RWPE2 (cell line): ENCODE results near the gene PPIL3.

Experiments used
- ATAC-seq: fragments of 200-7000 bp; cut with Tn5 transposase; 3 replicates; pipeline ENCODE4 v1.9.1; 2021; ENCODE audit warnings: low read depth
- DNase-seq: peaks from one replicate; pipeline ENCODE4 v3.0.0-alpha.2; 2020; ENCODE audit warnings: low spot score
- H3K27ac ChIP-seq: fragments of 450-650 bp; 2 replicates; pipeline ENCODE4 v1.5.1; 2017; ENCODE audit warnings: mild to moderate bottlenecking; ENCODE audit not compliant: poor library complexity, severe bottlenecking
- H3K27me3 ChIP-seq: fragments of 250-450 bp; sonication (Bioruptor Pico); 2 replicates; pipeline ENCODE4 v1.5.1; 2021; ENCODE audit warnings: mild to moderate bottlenecking, moderate library complexity; ENCODE audit not compliant: insufficient read depth, poor library complexity, severe bottlenecking
- H3K36me3 ChIP-seq: fragments of 250-450 bp; sonication (Bioruptor Pico); 2 replicates; pipeline ENCODE4 v1.5.1; 2020; ENCODE audit warnings: low read depth, mild to moderate bottlenecking, moderate library complexity
- H3K4me1 ChIP-seq: fragments of 250-450 bp; sonication (Bioruptor Pico); 2 replicates; pipeline ENCODE4 v1.5.1; 2021; ENCODE audit warnings: mild to moderate bottlenecking, moderate library complexity; ENCODE audit not compliant: insufficient read depth, poor library complexity, severe bottlenecking
- H3K4me3 ChIP-seq: fragments of 250-450 bp; sonication (Bioruptor Pico); 2 replicates; pipeline ENCODE4 v1.5.1; 2021; ENCODE audit warnings: mild to moderate bottlenecking, moderate library complexity; ENCODE audit not compliant: severe bottlenecking
- H3K9me3 ChIP-seq: fragments of 250-450 bp; sonication (Bioruptor Pico); 2 replicates; pipeline ENCODE4 v1.5.1; 2021; ENCODE audit warnings: mild to moderate bottlenecking, moderate library complexity; ENCODE audit not compliant: severe bottlenecking
- TF ChIP-seq, protein P1 (sequence below): fragments of 450-650 bp; IDR thresholded peaks from one replicate; pipeline ENCODE4 v1.5.1; 2017; ENCODE audit warnings: mild to moderate bottlenecking, moderate library complexity; ENCODE audit not compliant: poor library complexity, severe bottlenecking

The PPIL3 gene

DNA sequence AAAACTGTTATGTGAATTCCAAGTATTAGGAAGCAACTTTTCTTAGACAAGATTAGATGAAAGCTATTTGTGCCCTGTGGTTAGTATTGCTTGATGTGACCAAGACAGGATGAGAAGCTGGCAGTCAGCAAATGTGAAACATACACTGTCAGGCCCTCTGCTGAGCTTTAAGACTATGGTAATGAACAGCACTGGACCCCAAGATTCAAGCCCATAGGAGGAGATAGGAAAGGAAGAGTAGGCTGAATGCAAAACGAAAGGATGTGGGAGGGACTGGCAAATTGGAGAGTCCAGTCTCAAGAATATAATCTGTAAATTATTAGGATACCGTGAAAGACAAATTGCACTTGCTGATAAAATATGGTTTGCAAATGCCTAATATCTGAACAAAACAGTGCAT, 60.8 kb downstream of the PPIL3 start:
- TF ChIP-seq, protein P1, sequence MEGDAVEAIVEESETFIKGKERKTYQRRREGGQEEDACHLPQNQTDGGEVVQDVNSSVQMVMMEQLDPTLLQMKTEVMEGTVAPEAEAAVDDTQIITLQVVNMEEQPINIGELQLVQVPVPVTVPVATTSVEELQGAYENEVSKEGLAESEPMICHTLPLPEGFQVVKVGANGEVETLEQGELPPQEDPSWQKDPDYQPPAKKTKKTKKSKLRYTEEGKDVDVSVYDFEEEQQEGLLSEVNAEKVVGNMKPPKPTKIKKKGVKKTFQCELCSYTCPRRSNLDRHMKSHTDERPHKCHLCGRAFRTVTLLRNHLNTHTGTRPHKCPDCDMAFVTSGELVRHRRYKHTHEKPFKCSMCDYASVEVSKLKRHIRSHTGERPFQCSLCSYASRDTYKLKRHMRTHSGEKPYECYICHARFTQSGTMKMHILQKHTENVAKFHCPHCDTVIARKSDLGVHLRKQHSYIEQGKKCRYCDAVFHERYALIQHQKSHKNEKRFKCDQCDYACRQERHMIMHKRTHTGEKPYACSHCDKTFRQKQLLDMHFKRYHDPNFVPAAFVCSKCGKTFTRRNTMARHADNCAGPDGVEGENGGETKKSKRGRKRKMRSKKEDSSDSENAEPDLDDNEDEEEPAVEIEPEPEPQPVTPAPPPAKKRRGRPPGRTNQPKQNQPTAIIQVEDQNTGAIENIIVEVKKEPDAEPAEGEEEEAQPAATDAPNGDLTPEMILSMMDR = no peak
- peak; percentile 24; the same call in 1 of the 3 replicates for ATAC-seq
- no peaks in the 10 kb centered on the region for H3K4me1 ChIP-seq
- H3K9me3 ChIP-seq = no peaks in the 10 kb centered on the region
- DNase-seq = no peak
- no peaks in the 10 kb centered on the region for H3K27me3 ChIP-seq
- H3K36me3 ChIP-seq = peaks cover 25% of the 10 kb centered on the region
- no peak overlapping the region for H3K27ac ChIP-seq
- no peak overlapping the region for H3K4me3 ChIP-seq

DNA sequence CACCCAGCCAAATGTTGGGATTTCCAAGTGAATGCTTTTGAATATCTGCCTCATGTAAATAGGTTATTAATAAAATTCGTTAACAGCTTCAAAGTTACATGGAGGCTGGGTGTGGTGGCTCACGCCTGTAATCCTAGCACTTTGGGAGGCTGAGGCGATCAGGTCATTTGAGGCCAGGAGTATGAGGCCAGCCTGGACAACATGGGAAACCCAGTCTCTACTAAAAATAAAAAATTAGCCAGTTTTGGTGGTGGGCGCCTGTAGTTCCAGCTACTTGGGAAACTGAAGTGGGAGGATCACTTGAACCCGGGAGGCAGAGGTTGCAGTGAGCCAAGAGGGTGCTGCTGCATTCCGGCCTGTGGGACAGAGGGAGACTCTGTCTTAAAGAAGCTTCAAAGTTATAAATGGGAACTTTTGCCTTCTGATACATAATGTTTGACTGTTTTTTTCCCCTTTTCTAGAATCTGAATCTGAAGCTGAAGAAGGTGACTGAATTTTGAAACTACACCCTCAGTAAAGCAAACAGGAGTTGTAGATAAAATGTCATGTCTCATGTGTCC, 67.1 kb downstream of the PPIL3 start:
- no peak overlapping the region for H3K4me3 ChIP-seq
- no peak for DNase-seq
- H3K27ac ChIP-seq = no peak overlapping the region
- no peaks in the 10 kb centered on the region for H3K27me3 ChIP-seq
- ATAC-seq = no peak
- TF ChIP-seq, protein P1 = no peak
- H3K9me3 ChIP-seq = no peaks in the 10 kb centered on the region
- H3K36me3 ChIP-seq = peaks cover 71% of the 10 kb centered on the region
- H3K4me1 ChIP-seq = no peaks in the 10 kb centered on the region
